ENCODE results near the gene PTCH1.

Gene PTCH1

DNA sequence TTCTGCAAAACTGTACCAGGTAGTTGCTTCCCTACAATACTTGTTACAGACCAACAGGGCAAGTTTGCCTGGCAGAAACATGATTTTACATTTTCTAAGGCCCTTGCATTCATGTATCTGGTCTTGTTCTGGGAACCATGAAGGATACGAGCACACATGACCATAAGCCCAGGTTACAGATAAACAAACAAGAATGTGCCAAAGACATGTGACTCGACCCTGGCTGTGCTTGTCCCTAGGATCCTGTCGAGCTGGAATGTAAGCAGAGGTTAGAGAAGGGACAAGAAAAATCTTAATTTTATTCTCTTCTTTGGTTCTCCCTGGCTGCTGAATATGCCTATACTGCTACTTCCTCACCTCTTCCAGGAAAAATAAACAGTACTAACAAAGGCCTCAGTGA lies 32.5 kb downstream of the PTCH1 start:
- no peak for TF ChIP-seq CTCF (conservative IDR thresholded peaks at IDR 0.05; ENCODE audit: low read depth)
- H3K27ac ChIP-seq, result no peak overlapping the region
- DNase-seq (ENCODE audit: low spot score), result no peak
- ChIA-PET CTCF (no interaction called here), POLR2A (ENCODE audit: low non-redundant PET) (no interaction called here)

DNA sequence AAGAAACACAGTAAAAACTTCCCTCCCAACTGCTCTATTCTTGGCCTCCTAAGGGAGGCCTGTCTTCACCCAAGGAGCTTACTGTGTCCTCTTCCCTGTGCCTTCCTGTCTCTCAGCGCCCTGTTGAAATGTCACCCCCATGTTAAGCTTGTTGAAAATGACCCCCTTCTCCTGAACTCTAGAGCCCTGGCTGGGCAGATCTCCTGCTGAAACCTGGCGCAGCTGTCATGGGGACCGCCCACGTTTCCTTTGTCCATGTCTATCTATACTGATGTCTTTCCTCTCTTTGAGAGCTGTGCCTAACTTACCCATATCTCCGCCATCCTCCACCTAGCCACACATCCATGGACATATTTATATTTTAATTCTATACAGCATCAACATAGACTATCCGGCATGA lies 33.3 kb downstream of the PTCH1 start:
- DNase-seq (ENCODE audit: low spot score), result no peak
- TF ChIP-seq CTCF (conservative IDR thresholded peaks at IDR 0.05; ENCODE audit: low read depth), result no peak
- POLR2A ChIA-PET (ENCODE audit: low non-redundant PET), result no interaction called here
- CTCF ChIA-PET, result no interaction called here
- no peak overlapping the region for H3K27ac ChIP-seq

- TF ChIP-seq CTCF (conservative IDR thresholded peaks at IDR 0.05; ENCODE audit: low read depth), result no peak
- ChIA-PET CTCF (interaction anchor here (0.7 kb wide), 1 partner anchor 392 kb away, joined by 3 read pairs; no protein-coding TSS in a partner anchor), POLR2A (ENCODE audit: low non-redundant PET) (no interaction called here)
- DNase-seq (ENCODE audit: low spot score), result no peak
- no peak overlapping the region for H3K27ac ChIP-seq
Observed at GRCh38 chr9:95482621-95483020, 34.1 kb downstream of the PTCH1 start.

- ChIA-PET CTCF (no interaction called here), POLR2A (ENCODE audit: low non-redundant PET) (no interaction called here)
- no peak overlapping the region for H3K27ac ChIP-seq
- no peak for DNase-seq (ENCODE audit: low spot score)
- no peak for TF ChIP-seq CTCF (conservative IDR thresholded peaks at IDR 0.05; ENCODE audit: low read depth)
Observed at GRCh38 chr9:95481000-95481399, 35.8 kb downstream of the PTCH1 start.

DNA sequence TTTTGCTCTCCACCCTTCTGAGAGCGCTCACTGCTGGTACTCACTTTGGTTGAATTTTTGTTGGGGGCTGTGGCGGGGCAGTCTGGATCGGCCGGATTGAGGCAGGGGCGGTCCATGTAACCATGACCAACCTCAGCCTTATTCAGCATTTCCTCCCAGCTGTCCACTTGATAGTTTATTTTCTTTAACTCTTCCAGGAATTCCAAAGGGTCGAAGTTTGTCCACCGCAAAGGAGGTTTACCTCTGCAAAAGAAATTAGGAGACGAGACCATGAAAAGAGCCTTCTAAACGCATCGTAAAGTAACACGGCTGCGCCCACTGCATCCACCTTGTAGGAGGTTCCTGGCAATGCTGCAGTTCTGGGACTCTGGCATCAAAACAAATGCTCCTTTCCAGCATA lies 36.4 kb downstream of the PTCH1 start:
- no peak overlapping the region for H3K27ac ChIP-seq
- ChIA-PET POLR2A (ENCODE audit: low non-redundant PET) (no interaction called here), CTCF (no interaction called here)
- TF ChIP-seq CTCF (conservative IDR thresholded peaks at IDR 0.05; ENCODE audit: low read depth), result no peak
- no peak for DNase-seq (ENCODE audit: low spot score)

- ChIA-PET CTCF (no interaction called here), POLR2A (ENCODE audit: low non-redundant PET) (no interaction called here)
- TF ChIP-seq CTCF (conservative IDR thresholded peaks at IDR 0.05; ENCODE audit: low read depth), result no peak
- H3K27ac ChIP-seq, result no peak overlapping the region
- no peak for DNase-seq (ENCODE audit: low spot score)
Observed at GRCh38 chr9:95479330-95479729, 37.4 kb downstream of the PTCH1 start.

GRCh38 chr9:95478335-95478734 lies 38.4 kb downstream of the PTCH1 start:
- ChIA-PET CTCF (no interaction called here), POLR2A (ENCODE audit: low non-redundant PET) (no interaction called here)
- no peak for TF ChIP-seq CTCF (conservative IDR thresholded peaks at IDR 0.05; ENCODE audit: low read depth)
- DNase-seq (ENCODE audit: low spot score), result no peak
- H3K27ac ChIP-seq, result no peak overlapping the region

Data from RWPE1 (cell line).